ENCODE measurements around the gene DMRTC1B.
"Not testable (repeated sequence)": the region's sequence is repeated elsewhere in the genome, so short reads cannot be mapped to it uniquely, and the experiment has no call there.

DNA sequence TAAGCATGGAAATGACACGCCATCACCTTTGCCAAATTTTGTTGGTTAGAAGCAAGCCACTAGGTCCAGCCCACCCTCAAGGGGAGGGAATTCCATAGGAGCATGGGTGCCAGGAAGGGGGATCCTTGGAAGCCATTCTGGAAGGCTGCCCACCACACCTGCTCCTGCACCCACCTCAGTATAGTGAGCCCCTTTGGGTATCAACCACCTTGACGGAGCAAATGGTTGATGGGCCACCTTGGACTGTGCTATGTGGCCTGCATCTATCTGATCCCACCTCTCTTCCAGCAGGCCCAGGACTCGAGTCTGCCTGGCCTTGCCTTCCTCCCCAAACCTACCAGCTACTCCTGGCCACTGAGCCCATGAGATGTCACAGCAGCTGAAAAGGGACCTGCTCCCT is 13.7 kb downstream of the DMRTC1B start:
- not testable (repeated sequence) for TF ChIP-seq CTCF, POLR2A (IDR thresholded peaks at IDR 0.05)
